Spleen (tissue), 7 donors: ENCODE data around the gene GGTLC1.

Experiments used
- POLR2A ChIP-seq, 3 donors: fragments of 450-650 bp; IDR thresholded peaks; one replicate each; pipeline ENCODE4 v1.5.1; 2017; ENCODE audit warnings: antibody characterized with exemption in 3 of 3, mild to moderate bottlenecking in 1 of 3
- TF ChIP-seq, protein P1 (sequence below), 11 experiments: fragments of 200-600 bp in 7 of 11; fragments of 450-650 bp in 4 of 11; sonication (generic) in 4 of 11; IDR thresholded peaks in 8 of 11; conservative IDR thresholded peaks in 3 of 11; 1 replicate in 7 of 11; 2 replicates in 4 of 11; pipeline versions ENCODE4 v1.4.0 to v1.8.0; 2016 to 2021; ENCODE audit warnings: antibody characterized with exemption in 11 of 11, inconsistent platforms in 4 of 11, mild to moderate bottlenecking in 1 of 11
- donor health status: DM: no; HTN: no; CAD: no; lungs with moderate emphysema.
- donor health status: DM: no; HTN: no; CAD: no.
- donor health status: DM: no; HTN: no; CAD: no.

DNA sequence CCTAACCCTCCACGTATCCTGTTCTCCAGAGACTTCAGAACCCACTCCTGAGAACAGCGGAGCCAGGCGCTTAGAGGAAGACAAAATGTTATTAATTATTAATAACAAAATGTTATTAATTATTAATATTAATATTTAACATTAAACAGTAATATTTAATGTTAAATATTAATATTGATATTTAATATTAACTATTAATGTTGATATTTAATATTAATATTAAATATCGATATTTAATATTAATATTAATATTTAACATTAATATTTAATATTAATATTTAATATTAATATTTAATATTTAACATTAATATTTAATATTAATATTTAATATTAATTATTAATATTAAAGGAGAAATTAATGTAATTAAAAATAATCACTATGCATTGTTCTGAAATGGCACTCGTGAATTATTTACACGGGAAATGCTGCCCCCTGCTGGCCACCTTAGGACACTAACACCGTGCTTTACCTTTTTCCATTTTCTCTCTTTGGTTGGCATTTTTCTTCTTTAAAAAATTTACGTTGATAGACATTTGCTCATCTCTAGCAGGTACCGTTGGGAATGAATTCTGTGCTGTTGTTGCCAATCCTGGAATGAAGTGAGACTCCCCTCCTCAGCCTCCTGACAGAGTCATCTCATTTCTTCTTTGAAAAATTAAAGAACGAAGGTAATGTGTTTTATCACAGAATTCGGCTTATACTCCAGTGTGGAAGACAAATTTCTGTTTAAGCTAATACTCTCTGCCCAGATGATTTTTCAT, 7.5 kb upstream of the GGTLC1 start:
- TF ChIP-seq, protein P1, sequence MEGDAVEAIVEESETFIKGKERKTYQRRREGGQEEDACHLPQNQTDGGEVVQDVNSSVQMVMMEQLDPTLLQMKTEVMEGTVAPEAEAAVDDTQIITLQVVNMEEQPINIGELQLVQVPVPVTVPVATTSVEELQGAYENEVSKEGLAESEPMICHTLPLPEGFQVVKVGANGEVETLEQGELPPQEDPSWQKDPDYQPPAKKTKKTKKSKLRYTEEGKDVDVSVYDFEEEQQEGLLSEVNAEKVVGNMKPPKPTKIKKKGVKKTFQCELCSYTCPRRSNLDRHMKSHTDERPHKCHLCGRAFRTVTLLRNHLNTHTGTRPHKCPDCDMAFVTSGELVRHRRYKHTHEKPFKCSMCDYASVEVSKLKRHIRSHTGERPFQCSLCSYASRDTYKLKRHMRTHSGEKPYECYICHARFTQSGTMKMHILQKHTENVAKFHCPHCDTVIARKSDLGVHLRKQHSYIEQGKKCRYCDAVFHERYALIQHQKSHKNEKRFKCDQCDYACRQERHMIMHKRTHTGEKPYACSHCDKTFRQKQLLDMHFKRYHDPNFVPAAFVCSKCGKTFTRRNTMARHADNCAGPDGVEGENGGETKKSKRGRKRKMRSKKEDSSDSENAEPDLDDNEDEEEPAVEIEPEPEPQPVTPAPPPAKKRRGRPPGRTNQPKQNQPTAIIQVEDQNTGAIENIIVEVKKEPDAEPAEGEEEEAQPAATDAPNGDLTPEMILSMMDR (IDR thresholded peaks at IDR 0.05 in 8 of 11, conservative IDR thresholded peaks at IDR 0.05 in 3 of 11): peak; percentile 48 to 84 (median 75)
- no peak for TF ChIP-seq POLR2A (IDR thresholded peaks at IDR 0.05)
